Memory B cell (primary cell): Measurements from ENCODE around the gene DYRK4.
"Not testable (repeated sequence)": the region's sequence is repeated elsewhere in the genome, so short reads cannot be mapped to it uniquely, and the experiment has no call there.

Experiments used
- ATAC-seq: fragments of 150-1000 bp; cut with Tn5 transposase; 2 replicates; pipeline ENCODE4 v1.10.0; 2021; ENCODE audit warnings: low read depth, mild to moderate bottlenecking, moderate library complexity
- DNase-seq, 2 donors: peaks; one replicate each; pipeline ENCODE4 v3.0.0; 2022; ENCODE audit warnings: low spot score in 2 of 2
- H3K27ac Mint-ChIP-seq: one replicate; pipeline ENCODE4 v1.8.0; 2022; ENCODE audit warnings: mild to moderate bottlenecking, moderate library complexity, mixed read lengths
- H3K27me3 Mint-ChIP-seq: one replicate; pipeline ENCODE4 v1.8.0; 2022; ENCODE audit warnings: mixed read lengths
- H3K36me3 Mint-ChIP-seq: one replicate; pipeline ENCODE4 v1.8.0; 2022; ENCODE audit warnings: mild to moderate bottlenecking, mixed read lengths
- H3K4me1 Mint-ChIP-seq: one replicate; pipeline ENCODE4 v1.8.0; 2022; ENCODE audit warnings: mixed read lengths
- H3K4me3 Mint-ChIP-seq: one replicate; pipeline ENCODE4 v1.8.0; 2022; ENCODE audit warnings: mild to moderate bottlenecking, moderate library complexity, mixed read lengths
- H3K9me3 Mint-ChIP-seq: one replicate; pipeline ENCODE4 v1.8.0; 2022; ENCODE audit warnings: mixed read lengths

Gene DYRK4, protein sequence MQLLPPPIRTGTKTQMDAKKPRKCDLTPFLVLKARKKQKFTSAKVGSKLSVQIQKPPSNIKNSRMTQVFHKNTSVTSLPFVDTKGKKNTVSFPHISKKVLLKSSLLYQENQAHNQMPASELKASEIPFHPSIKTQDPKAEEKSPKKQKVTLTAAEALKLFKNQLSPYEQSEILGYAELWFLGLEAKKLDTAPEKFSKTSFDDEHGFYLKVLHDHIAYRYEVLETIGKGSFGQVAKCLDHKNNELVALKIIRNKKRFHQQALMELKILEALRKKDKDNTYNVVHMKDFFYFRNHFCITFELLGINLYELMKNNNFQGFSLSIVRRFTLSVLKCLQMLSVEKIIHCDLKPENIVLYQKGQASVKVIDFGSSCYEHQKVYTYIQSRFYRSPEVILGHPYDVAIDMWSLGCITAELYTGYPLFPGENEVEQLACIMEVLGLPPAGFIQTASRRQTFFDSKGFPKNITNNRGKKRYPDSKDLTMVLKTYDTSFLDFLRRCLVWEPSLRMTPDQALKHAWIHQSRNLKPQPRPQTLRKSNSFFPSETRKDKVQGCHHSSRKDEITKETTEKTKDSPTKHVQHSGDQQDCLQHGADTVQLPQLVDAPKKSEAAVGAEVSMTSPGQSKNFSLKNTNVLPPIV

DNA sequence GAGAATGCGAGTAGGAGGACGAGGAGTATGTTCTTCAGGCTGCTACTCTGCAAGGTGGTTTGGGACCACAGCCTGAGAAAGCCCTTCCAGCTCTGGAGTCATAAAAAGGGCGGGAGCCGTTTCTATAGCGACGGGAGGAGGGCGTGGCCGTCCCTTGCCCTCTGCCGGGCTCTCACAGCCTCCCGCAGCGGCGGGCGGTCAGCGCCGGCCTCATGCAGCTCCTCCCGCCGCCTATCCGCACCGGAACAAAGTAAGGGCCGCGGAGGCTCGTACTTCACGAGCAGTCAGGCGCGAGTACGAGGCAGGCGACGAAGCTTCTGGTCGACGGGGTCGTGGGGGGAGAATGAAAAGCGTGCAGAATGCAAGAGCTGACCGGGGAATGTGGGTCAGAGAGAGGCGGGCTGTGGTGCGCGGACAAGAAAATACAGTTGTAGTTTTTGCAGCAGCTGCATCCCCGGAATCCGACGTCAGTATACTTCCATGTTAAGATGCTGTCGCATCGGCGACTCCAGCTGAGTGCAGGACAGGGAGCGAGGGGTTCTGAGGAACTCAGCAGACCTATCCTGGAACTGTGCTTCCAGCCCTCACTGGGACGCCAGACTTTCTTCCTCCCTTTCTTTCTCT is at the start of gene DYRK4:
Gene DYRK4 (plus strand): TSS at position 175 of the 624 bp plus-strand sequence. CDS start 38 bp downstream, at position 213.
- no peak within 1 kb of the TSS for H3K27ac Mint-ChIP-seq
- no peak for DNase-seq
- peak within 1 kb of the TSS; percentile 51 for H3K4me3 Mint-ChIP-seq

GRCh38 chr12:4518106-4518728 is 43.8 kb upstream of the DYRK4 start:
- H3K4me3 Mint-ChIP-seq, result no peak overlapping the region
- H3K27me3 Mint-ChIP-seq, result no peaks in the 10 kb centered on the region
- ATAC-seq (no peak), DNase-seq (no peak)
- H3K9me3 Mint-ChIP-seq, result no peaks in the 10 kb centered on the region
- H3K36me3 Mint-ChIP-seq, result peaks cover 37% of the 10 kb centered on the region
- no peak overlapping the region for H3K27ac Mint-ChIP-seq
- no peaks in the 10 kb centered on the region for H3K4me1 Mint-ChIP-seq

More for the DNA sequence above, at the start of gene DYRK4:
- Mint-ChIP-seq H3K4me1 (peaks cover 23% of the 10 kb centered on the region), H3K27me3 (no peaks in the 10 kb centered on the region), H3K9me3 (peaks cover 2% of the 10 kb centered on the region), H3K36me3 (no peaks in the 10 kb centered on the region)
- no peak for ATAC-seq

GRCh38 chr12:4523443-4523842 is 38.6 kb upstream of the DYRK4 start:
- H3K4me1 Mint-ChIP-seq, H3K27me3 Mint-ChIP-seq, H3K4me3 Mint-ChIP-seq, DNase-seq, ATAC-seq, H3K27ac Mint-ChIP-seq, H3K9me3 Mint-ChIP-seq: not testable (repeated sequence)
- H3K36me3 Mint-ChIP-seq, result peaks cover 37% of the 10 kb centered on the region

DNA sequence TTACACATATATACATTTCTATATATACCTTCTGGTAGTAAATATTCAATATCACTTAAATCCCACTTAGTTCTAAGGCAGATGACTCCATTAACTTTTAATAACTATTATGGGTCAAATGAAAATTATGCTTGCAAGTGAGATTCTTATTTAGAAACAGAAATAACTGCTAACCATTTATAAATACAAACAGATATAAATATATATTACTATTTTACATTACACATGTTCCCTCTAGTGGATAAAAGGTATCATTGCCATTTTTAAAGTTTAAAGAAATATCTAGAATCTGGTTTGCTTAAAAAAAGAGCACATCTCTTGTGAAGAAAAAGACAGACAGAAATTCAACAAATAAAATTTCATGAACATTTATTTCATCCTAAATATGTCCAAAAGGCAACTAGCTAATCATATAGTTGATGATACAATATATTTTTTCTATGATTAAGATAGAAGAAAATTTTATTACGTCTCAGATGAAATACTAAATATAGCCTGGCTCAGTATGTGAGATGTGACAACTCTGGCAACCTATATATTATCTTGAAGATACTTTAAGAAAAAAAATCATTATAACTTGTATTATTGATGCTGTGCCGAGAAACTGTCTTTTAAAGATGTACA is 35.0 kb upstream of the DYRK4 start:
- DNase-seq (no peak), ATAC-seq (no peak)
- H3K9me3 Mint-ChIP-seq, result no peaks in the 10 kb centered on the region
- H3K4me1 Mint-ChIP-seq, result no peaks in the 10 kb centered on the region
- no peak overlapping the region for H3K27ac Mint-ChIP-seq
- H3K27me3 Mint-ChIP-seq, result no peaks in the 10 kb centered on the region
- H3K4me3 Mint-ChIP-seq, result no peak overlapping the region
- H3K36me3 Mint-ChIP-seq, result peaks cover 24% of the 10 kb centered on the region

DNA sequence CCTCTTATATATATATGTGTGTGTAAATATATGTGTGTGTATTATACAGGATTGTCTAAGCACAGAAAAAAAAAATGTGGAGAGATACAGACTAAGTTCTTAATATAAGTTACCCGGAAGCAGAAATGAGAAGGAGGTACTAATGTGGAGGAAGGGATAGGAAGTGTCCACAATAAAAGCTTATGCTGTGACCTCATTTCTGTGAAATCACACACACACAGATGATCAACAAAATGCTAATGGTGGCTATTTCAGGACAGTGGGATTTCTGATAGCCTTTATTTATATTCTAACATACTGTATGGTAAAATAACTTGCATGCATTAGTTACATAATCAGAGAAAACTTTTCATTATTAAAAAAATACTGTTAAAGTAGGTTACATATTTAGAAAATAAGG is 31.8 kb upstream of the DYRK4 start:
- ATAC-seq (no peak), DNase-seq (no peak)
- H3K9me3 Mint-ChIP-seq, result no peaks in the 10 kb centered on the region
- peaks cover 5% of the 10 kb centered on the region for H3K36me3 Mint-ChIP-seq
- H3K27me3 Mint-ChIP-seq, result no peaks in the 10 kb centered on the region
- no peaks in the 10 kb centered on the region for H3K4me1 Mint-ChIP-seq
- H3K4me3 Mint-ChIP-seq, result no peak overlapping the region
- peak overlapping the region; percentile 46 for H3K27ac Mint-ChIP-seq

DNA sequence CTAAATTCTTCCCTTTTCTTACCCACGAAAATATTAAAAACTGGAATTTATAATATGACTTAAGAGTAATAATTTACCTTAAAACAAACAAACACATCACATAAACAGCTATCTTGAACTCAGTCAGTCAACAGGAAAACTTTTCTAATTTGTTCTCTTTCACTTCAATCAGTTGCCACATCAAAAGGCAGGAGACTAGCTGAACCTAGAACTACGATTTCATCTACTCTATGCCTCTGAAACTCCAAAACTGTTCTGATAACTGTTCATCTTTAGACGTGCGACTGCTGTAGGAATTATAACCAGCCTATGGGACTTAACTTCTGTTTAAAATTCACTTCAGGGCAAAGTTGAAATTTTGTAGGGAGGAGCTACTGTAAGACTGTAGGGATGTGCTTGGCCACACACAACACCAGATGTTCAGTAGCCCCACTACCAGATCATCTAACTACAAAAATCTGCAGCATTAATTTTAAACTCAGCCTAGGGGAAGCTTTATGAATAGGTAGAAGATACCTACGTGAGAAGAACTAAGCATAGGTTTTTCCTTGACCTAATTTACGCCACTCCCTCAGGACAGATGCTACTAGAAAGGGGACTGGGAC is 30.9 kb upstream of the DYRK4 start:
- Mint-ChIP-seq H3K27me3 (no peaks in the 10 kb centered on the region), H3K4me1 (no peaks in the 10 kb centered on the region), H3K36me3 (peaks cover 3% of the 10 kb centered on the region), H3K4me3 (no peak overlapping the region), H3K9me3 (no peaks in the 10 kb centered on the region), H3K27ac (no peak overlapping the region)
- no peak for ATAC-seq
- no peak for DNase-seq

DNA sequence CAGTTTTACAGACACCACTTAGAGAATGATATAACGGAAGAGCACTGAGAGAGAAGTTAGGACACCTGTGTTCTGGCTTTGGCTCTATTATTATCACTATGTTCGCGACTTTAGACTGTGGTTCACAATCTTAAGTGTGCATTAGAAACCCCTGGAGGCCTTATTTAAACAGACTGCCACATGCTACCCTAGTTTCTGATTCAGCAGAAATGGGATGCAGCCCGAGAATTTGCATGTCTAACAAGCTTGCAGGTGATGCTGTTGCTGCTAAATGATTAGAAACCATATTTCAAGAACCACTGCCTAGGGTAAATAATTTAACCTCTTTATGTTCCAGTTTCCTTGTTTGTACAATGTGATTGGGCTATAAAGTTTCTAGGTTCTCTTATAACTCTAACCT is 26.9 kb upstream of the DYRK4 start:
- H3K36me3 Mint-ChIP-seq, result peaks cover under 1% of the 10 kb centered on the region
- DNase-seq (no peak), ATAC-seq (no peak)
- no peak overlapping the region for H3K4me3 Mint-ChIP-seq
- H3K9me3 Mint-ChIP-seq, result no peaks in the 10 kb centered on the region
- peaks cover 16% of the 10 kb centered on the region for H3K4me1 Mint-ChIP-seq
- no peaks in the 10 kb centered on the region for H3K27me3 Mint-ChIP-seq
- no peak overlapping the region for H3K27ac Mint-ChIP-seq

- Mint-ChIP-seq H3K27ac (no peak overlapping the region), H3K27me3 (no peaks in the 10 kb centered on the region), H3K4me1 (peaks cover 16% of the 10 kb centered on the region), H3K9me3 (no peaks in the 10 kb centered on the region), H3K4me3 (no peak overlapping the region), H3K36me3 (no peaks in the 10 kb centered on the region)
- ATAC-seq (no peak), DNase-seq (no peak)
These were observed 26.1 kb upstream of the DYRK4 start for GRCh38 chr12:4535871-4536270.

GRCh38 chr12:4538207-4539160 is 23.5 kb upstream of the DYRK4 start, which contains the start of gene RAD51AP1:
RAD51AP1 (plus strand) TSS chr12:4538890; CDS start chr12:4538940, 50 bp downstream.
- H3K27me3 Mint-ChIP-seq, result no peaks in the 10 kb centered on the region
- DNase-seq (peak; percentile 89 to 95), ATAC-seq (peak; percentile 98)
- peak within 1 kb of the TSS; percentile 92 for H3K4me3 Mint-ChIP-seq
- H3K36me3 Mint-ChIP-seq, result no peaks in the 10 kb centered on the region
- H3K9me3 Mint-ChIP-seq, result no peaks in the 10 kb centered on the region
- H3K27ac Mint-ChIP-seq, result peak within 1 kb of the TSS; percentile 97
- peaks cover 16% of the 10 kb centered on the region for H3K4me1 Mint-ChIP-seq

DNA sequence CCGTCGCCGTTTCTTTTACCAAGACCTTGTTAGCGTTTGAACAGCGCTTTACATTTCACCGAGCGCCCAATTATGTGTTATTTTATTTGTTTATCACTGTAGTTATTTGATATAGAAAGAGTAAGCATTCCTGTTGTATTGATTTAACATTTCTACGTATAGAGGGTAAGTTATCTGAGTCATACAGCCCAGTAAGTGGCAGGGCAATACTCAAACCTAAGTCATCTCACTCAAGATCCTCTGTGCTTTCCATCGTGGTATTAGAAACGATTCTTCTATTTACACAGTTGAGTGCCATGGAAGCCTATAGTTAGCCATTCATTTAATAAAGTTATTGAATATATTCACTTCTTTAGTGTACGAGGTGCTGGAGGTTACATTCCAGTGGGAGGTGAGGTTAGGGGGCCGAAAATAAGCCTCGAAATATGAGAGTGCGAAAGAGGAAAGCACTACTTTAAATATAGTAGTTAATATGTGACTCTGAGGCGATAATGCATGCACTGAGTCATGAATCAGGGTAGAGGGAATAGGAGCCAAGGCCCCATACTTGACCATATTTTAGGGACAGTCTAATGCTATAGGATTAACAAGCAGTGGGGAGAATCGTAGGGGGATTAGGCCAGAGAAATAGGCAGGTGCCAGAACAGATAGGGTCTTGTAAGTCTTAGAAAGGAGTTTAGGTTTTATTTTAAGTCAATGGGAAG is 22.7 kb upstream of the DYRK4 start:
- H3K27ac Mint-ChIP-seq, result peak overlapping the region; percentile 97
- ATAC-seq, result no peak
- H3K9me3 Mint-ChIP-seq, result no peaks in the 10 kb centered on the region
- H3K4me1 Mint-ChIP-seq, result peaks cover 18% of the 10 kb centered on the region
- DNase-seq, result no peak
- peak overlapping the region; percentile 92 for H3K4me3 Mint-ChIP-seq
- no peaks in the 10 kb centered on the region for H3K27me3 Mint-ChIP-seq
- H3K36me3 Mint-ChIP-seq, result peaks cover 3% of the 10 kb centered on the region

- DNase-seq (no peak), ATAC-seq (no peak)
- Mint-ChIP-seq H3K4me1 (peaks cover 24% of the 10 kb centered on the region), H3K4me3 (peak overlapping the region; percentile 35), H3K9me3 (no peaks in the 10 kb centered on the region), H3K27ac (no peak overlapping the region), H3K27me3 (no peaks in the 10 kb centered on the region), H3K36me3 (peaks cover 6% of the 10 kb centered on the region)
These were observed 21.8 kb upstream of the DYRK4 start for GRCh38 chr12:4540170-4540569.

- Mint-ChIP-seq H3K4me1 (peaks cover 29% of the 10 kb centered on the region), H3K27me3 (no peaks in the 10 kb centered on the region)
These were observed 21.4 kb upstream of the DYRK4 start for GRCh38 chr12:4540638-4541037.

More at GRCh38 chr12:4540638-4541037, 21.4 kb upstream of the DYRK4 start:
- Mint-ChIP-seq H3K36me3 (peaks cover 6% of the 10 kb centered on the region), H3K4me3 (no peak overlapping the region), H3K27ac (no peak overlapping the region), H3K9me3 (no peaks in the 10 kb centered on the region)
- DNase-seq (no peak), ATAC-seq (no peak)
